A549 (cell line): ENCODE measurements around the gene DNAAF3.

Experiments
- BCL3 ChIP-seq: fragments of >200 bp; sonication (Bioruptor Twin); formaldehyde crosslinking; IDR thresholded peaks from 3 replicates; pipeline ENCODE4 v1.6.1; 2016
- CBX2 ChIP-seq: fragments of 200-600 bp; sonication (generic); IDR thresholded peaks from 2 replicates; pipeline ENCODE4 v1.6.1; 2016; ENCODE audit warnings: low read depth, mild to moderate bottlenecking, borderline replicate concordance
- CEBPB ChIP-seq, 2 experiments: fragments of >200 bp in 1 of 2; sonication (Bioruptor Twin) in 1 of 2; formaldehyde crosslinking in 1 of 2; IDR thresholded peaks; 2 replicates each; pipeline ENCODE4 v1.6.1; 2012 to 2016
- CTCF ChIP-seq: fragments of >200 bp; sonication (Bioruptor Twin); formaldehyde crosslinking; IDR thresholded peaks from 3 replicates; pipeline ENCODE4 v1.5.1; 2016
- FOSL2 ChIP-seq, 2 experiments: fragments of 450-650 bp in 1 of 2; fragments of >200 bp in 1 of 2; sonication (Bioruptor Twin) in 1 of 2; formaldehyde crosslinking; IDR thresholded peaks; 2 replicates each; pipeline versions ENCODE4 v1.5.0 to v1.6.1; 2016 to 2020; ENCODE audit warnings: mild to moderate bottlenecking in 1 of 2, moderate library complexity in 1 of 2
- USF2 ChIP-seq: fragments of 450-650 bp; IDR thresholded peaks from 2 replicates; pipeline ENCODE4 v1.6.1; 2014; ENCODE audit warnings: antibody characterized with exemption

- TF ChIP-seq CTCF (no peak), USF2 (no peak), BCL3 (no peak), CEBPB (IDR thresholded peaks at IDR 0.05) (no peak), FOSL2 (IDR thresholded peaks at IDR 0.05) (no peak), FOSL2 (CRISPR knock-in tag; IDR thresholded peaks at IDR 0.05) (no peak), CBX2 (no peak)
Measured at GRCh38 chr19:55158848-55159749, 7.3 kb downstream of the DNAAF3 start.
